Fibroblast of skin of left biceps (primary cell): ENCODE measurements around the gene USP5.
"Not testable (repeated sequence)": the region's sequence is repeated elsewhere in the genome, so short reads cannot be mapped to it uniquely, and the experiment has no call there.

Experiments used
- DNase-seq, 2 experiments: peaks; one replicate each; pipeline ENCODE4 v3.0.0-alpha.2; 2013; ENCODE audit warnings: low read depth in 2 of 2

Gene USP5

DNA sequence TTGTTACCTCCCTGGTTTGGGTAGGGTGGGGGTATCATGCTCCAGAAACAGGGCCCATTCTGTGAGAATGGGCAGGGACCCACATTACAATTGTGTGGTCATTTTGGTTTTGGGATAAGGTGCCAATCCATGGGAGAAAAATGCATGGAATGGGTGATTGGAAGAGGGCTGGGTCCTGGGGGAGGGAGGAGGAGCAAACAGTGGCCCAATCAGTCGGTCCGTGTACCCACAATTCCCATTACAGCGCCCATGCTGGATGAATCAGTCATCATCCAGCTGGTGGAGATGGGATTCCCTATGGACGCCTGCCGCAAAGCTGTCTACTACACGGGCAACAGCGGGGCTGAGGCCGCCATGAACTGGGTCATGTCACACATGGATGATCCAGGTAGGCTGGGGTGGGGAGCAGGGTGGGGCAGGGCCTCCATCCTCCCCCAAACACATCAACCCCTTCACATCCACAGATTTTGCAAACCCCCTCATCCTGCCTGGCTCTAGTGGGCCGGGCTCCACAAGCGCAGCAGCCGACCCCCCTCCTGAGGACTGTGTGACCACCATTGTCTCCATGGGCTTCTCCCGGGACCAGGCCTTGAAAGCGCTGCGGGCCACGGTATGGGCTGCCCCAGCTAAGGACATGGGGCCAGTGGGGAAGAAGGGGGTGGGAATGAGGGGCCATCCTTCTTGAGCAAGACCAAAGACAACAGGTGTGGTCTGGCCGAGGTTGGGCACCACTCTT, 11.8 kb downstream of the USP5 start:
- DNase-seq = no peak

DNA sequence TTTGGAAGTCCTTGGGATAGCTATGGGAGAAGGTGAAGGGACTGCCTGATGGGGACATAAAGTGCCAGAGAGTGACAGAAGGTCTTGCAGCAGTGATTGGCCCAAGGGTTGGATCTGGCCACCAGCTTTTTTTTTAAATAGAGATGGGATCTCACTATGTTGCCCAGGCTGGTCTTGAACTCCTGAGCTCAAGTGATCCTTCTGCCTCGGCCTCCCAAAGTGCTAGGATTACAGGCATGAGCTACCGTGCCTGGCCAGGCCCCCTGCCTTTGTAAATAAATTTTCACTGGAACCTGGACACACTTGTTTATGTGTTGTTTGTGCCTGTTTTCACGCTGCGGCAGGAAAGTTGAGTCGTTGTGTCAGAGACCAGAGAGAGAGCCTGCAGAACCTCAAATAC, 13.4 kb downstream of the USP5 start:
- DNase-seq = not testable (repeated sequence)

DNA sequence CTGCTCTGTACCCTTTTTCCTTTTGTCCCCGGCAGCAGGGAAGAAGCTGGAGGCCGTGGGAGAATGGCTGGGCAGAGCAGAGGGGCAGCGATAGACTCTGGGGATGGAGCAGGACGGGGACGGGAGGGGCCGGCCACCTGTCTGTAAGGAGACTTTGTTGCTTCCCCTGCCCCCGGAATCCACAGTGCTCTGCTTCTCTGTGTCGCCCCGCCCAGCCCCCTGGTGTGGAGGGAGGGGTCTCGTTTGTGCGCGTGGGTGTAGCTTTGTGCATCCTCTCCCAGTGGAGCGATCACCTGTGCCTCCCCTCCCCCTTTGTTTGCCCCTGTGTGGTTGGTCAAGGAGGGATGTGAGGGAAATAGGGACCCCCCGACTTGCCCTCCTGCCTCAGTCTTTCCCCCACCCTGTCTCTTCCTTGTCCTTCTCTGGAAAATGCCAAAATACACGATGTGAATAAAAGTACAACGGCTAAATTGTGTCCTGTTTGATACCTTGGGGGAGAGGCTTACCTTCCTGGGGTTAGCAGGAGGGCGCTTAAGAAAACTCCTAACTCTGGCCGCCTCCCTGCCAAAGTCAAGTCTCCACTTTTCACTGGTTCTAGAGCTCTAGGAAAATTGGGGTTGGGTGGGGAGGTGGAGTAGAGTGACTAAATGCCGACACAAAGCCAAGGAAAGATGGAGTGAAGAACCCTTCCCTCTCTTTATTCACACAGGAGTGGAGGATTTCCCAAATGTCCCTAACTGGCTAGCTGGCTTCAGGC, 14.4 kb downstream of the USP5 start:
- DNase-seq = no peak

DNA sequence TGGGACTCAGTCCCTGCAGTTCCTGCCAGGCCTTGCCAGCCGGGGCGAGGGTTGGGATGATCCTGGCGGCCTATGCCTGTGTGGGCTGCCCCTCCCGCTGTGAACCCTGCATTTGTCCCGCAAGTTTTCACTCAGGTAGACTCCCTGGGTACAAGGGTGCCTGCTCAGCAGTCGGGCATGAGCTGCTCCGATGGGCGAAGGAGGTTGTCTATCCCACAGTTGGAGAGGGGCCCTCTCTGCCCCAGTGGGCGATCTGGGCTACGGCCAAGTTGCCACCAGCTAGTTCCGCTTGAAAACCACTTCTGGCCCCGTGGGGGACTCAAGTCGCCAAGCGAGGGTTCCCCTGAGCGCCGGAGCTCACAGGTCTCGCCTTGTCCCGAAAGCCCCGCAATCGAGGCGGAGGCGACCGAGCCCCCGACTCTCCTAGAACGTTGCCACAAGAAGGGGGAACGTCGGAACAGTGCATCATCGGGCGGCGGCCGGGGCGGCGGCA, 15.0 kb downstream of the USP5 start:
- no peak for DNase-seq

DNA sequence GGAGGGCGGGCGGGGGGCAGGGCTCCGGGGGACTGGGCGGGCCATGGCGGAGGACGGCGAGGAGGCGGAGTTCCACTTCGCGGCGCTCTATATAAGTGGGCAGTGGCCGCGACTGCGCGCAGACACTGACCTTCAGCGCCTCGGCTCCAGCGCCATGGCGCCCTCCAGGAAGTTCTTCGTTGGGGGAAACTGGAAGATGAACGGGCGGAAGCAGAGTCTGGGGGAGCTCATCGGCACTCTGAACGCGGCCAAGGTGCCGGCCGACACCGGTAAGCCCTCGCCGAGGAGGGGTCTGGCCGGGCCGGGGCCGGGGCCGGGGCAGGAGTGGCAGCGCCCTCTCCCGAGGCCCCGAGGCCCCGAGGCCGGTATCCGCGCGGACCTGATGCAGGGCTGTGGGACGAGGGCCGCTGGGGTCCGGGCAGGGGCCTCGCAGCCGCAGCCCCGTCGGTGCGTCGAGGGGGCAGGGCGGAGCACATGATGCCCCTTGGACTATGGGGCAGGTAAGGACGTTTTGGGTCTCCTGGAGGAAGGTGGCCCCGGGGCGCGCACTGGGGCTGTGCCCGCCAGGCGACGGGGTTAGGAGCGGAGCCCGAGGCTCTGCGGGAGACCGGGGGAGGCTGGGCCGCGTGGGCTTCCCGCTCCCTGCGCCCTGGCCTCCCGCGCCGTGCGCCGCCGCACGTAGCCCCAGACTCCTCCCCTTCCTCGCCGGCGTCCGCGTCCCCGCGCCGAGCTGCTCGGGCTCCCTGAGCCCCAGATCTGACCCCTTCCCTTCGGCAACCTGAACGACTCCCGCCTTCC, 15.7 kb downstream of the USP5 start, which contains the start of gene TPI1:
Gene TPI1 (plus strand): TSS at position 119 of the 798 bp plus-strand sequence. CDS start 36 bp downstream, at position 155.
- peak in 1 of 2 experiments; percentile 50 for DNase-seq

DNA sequence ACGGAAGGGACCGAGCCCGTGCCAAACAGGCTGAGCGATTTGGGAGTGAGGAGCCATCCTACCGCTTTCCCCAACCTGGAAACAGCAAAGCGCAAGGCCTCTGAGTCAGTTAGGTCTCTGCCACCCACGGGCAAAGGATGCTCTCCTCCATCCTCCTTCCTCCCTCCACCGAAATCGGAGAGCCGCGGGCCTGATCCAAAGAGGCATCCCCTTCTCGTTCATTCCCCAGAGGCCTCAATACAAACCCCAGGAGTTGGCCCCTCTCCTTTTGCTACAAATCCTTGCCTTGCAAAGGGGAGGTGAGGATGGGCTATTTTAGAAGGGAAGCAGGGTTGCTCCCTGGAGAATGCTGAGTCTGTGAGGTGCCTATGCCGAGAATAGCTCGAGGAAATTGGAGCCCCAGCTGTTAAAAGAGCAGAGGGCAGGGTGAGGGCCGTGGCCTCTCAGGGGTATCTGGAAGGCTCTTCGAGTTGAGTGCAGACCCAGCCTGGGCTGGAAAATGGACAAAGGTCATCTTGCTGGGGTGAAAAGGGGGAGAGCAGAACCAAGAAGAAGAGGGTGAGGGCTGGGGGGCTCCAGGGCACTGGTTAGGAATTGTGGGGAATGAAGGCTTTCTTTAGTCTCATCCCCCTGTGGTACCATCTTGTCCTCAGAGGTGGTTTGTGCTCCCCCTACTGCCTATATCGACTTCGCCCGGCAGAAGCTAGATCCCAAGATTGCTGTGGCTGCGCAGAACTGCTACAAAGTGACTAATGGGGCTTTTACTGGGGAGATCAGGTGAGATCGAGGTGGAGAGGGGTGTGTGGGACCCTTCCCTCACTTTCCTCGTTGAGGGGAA, 16.5 kb downstream of the USP5 start:
- DNase-seq = no peak

DNA sequence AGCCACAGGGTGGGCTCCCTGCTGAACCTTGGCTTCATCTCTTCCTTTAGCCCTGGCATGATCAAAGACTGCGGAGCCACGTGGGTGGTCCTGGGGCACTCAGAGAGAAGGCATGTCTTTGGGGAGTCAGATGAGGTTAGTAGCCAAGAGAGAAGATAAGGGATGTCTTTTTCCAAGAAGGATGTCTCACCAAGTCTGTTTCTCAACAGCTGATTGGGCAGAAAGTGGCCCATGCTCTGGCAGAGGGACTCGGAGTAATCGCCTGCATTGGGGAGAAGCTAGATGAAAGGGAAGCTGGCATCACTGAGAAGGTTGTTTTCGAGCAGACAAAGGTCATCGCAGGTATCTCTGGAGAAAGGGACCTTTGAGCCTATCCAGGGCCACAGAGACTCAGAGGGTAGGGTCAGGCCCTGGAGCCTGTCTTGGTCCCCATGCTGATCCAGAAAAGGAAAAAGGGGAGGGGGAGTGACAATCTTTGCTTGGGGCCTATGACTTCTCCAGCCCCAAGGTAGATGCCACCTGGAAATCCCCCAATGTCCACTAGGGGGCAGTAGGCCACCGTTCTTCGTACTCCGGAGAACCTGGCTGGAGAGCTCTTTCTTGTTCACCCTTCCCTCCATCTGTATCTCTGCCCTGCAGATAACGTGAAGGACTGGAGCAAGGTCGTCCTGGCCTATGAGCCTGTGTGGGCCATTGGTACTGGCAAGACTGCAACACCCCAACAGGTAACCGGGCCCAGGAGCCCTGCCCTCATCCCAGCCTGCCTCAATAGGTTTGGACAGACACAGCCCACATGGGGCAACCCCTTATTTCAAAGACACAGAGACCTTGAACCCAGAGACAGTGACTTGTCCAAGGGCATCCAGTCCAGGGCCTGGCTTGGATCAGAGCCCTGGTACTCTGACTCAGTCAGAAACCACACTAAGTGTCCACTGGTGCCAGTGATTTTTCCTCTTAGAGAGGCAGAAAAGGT, 17.4 kb downstream of the USP5 start:
- DNase-seq = no peak

DNA sequence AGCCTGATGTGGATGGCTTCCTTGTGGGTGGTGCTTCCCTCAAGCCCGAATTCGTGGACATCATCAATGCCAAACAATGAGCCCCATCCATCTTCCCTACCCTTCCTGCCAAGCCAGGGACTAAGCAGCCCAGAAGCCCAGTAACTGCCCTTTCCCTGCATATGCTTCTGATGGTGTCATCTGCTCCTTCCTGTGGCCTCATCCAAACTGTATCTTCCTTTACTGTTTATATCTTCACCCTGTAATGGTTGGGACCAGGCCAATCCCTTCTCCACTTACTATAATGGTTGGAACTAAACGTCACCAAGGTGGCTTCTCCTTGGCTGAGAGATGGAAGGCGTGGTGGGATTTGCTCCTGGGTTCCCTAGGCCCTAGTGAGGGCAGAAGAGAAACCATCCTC, 18.4 kb downstream of the USP5 start:
- DNase-seq = not testable (repeated sequence)

DNA sequence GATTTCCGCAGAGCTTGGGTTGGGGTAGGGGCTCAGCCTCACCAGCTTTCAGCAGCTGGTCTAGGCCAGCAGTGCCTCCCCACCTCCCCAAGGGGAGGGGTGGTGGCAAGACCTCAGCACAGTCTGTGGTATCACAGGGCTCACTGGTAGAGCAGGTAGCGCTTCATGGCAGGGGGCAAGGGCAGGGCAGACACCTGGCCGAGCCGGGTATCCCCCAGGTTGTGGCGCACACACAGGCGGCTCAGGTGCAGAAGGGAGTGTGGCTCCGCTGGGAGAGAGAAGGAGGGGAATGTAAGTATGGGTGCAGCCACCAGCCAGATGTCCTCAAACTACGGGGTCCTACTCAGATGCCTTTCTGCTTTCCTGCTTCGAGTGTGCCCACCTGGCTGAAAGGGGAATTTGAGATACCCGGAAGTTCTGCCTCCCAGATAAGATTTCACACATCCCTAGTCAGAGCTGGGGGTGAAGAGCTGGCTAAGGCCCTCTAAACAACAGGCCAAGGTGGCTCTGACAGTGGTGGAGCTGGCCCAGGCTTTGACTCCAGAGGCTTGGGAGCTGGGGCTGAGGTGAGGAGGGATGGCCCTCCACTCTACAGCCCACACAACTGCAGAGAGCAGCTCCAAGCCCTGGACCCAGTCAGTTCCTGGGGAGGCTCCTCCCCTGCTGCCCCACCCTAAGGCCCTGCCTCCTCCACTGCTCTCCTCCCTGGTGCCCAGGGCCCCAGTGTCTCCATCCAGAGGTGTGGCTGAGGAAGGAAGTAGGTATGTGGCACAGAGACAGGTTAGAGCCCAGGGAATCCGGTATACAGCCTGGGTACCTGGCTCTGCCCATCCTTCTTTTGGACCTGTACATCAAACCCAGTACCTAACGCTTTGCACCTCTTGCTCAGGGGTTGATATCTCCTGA, 19.4 kb downstream of the USP5 start:
- DNase-seq = no peak

DNA sequence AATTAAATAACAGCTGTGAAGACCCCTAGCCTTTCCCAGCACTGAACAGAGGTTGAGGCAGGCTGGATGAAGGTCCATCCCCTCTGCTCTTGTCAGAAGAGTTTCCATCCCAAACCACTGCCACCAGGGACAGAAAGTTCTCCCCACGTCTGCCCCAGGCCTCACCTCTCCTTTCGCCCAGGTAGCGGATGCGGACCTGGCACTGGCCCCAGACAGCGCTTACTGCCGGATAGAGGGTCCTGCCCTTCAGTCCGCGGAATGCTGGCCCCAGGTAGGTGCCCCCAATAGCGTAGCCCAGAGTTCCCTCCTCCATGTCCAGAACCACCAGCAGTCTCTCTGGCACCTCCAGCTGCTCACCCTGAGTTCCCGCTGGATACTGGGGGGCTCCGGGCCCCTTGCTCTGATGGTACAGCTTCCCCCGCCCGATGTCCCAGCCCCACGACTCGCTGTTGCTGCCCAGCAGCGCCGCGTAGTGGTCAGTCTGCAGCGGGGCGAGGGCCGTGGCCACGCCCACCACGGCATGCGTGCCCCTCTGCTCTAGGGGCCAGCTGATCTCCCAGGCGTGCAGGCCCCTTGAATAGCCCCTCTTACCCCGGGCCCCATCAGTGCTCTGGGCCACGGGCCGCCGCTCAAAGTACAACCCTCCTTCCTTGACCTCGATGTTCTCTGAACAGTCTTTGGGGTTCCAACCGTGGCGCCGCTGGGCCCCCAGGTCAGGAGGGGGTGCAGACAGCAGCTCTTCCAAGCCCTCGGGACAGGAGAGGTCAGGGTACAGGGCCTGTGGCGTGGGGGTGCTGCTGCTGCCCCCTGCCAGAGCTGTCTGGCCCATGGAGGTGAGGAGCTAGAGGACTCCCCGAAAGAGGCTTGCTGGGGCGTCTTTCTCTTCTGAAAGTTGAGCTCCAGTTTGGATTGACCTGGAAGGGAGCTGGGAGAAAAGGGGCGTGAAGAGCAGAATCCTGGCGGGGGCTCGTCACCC, 20.4 kb downstream of the USP5 start:
- peak in 1 of 2 experiments; percentile 38 for DNase-seq

DNA sequence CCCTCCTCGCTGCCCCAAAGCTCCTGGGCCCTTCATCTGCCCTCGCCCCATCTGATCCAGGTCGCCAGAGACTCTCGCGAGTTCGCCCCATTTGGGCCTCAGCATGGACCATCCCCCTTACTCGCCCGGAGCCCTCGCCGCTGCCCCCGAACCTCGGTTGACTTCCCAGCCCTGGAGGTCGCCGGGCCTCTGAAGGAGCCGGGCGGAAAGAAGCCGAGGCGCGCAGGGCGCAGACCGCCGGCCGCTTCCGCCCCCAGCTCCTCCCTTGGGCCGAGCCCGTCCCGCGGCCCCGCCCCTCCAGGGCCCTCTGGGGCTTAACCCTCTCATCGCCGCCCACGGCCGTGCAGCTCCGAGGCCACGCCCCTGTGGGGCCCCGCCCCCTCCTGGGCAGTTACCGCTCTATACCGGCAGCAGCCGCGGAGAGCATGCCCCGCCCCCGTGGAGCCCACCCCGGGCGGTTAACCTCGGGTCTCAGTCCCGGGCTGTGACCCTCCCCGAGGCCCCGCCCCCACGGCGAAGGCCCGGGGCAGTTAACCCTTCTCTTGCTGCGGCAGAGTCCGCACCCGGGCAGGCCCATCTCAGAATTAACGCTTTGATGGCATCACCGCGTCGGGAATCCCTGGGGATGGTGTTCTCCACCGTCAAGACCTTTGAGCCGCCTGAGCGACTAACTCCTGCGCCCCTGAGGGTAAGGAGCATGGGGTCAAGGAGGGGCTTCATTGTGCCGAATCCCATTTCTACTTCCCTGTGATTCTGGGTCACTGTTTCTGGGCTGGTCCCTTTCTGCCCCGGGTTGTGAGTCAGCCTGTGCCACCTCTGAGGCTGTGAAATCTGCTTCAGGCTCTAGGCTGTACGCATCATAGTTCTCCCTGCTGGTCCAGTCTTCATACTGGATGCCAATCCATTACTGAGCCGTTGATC, 21.4 kb downstream of the USP5 start, which contains the start of gene SPSB2:
Gene SPSB2 (minus strand): TSS at position 210 of the 921 bp plus-strand sequence. CDS start 402 bp downstream, outside the sequence.
- DNase-seq = peak; percentile 70 to 76

DNA sequence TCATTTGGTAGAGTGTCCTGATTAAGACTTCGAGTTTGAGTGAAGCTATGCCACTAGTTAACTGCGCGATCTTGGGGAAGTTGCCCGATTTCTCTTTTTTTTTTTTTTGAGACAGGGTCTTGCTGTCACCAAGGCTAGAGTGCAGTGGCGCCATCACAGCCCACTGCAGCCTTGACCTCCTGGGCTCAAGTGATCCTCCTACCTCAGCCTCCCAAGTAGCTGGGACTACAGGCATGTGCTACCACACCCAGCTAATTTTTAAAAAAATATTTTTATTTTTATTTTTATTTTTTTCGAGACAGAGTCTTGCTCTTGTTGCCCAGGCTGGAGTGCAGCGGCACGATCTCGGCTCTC, 22.0 kb downstream of the USP5 start:
- not testable (repeated sequence) for DNase-seq

DNA sequence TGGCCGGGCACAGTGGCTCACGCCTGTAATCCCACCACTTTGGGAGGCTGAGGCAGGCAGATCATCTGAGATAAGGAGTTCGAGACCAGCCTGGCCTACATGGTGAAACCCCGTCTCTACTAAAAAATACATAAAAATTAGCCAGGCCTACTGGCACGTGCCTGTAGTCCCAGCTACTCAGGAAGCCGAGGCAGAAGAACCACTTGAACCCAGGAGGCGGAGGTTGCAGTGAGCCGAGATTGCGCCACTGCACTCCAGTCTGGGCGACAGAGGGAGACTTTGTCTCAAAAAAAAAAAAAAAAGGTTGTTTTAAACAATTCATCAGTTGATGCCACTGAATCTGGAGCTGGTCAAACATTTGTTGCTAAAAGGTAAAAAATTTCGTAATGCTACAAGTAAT, 27.9 kb downstream of the USP5 start:
- not testable (repeated sequence) for DNase-seq

DNA sequence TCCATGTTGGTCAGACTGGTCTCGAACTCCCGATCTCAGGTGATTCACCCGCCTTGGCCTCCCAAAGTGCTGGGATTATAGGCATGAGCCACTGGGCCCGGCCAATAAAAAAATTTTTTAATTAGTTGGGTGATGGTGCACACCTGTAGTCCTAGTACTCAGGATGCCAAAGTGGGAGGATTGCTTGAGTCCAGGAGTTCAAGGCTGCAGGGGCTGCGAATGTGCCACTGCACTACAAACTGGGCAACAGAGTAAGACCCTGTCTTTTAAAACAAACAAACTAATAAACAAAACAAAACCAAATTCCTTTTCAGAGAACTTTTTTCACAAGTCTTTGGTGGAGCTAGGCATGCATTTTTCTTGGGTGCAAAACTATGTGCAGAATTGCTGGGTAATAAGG, 31.3 kb downstream of the USP5 start:
- DNase-seq = no peak

DNA sequence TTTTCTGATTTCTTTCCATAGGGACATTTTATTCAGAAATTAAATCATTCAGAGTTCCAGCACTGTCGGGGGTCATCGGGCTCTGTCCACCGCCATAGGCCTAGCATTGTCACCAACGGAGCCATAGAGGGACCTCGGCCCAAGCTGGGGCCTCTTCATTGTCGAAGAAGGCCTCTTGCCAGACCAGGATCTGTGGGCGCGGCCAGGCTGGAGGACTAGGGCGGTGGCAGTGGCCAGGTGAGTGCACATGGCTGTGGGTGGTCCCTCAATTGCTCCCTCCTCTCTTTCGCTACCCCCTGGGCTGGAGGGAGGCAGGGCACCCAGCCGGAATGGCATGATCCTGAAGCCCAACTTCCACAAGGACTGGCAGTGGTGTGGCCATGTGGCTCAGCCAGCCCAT, 31.7 kb downstream of the USP5 start:
- no peak for DNase-seq

DNA sequence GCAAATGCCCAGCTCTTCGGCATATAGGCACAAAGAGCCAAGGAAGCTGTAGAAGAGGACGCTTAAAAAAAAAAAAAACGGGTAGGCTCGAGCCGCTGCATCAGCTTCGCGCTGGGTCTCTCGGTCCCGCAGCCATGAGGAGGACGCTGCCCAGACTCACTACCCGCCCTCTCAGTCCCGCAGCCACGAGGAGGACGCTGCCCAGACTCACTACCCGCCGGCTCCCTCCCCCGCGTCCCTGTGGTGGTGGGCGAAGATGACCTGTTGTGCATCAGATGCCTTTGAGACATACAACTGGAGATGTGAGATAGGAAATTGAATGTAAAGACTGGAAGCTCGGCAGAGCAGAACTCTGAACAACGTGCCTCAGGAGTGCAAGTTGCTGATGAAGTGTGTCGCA, 32.6 kb downstream of the USP5 start:
- no peak for DNase-seq
